GM21737 (cell line): Measurements from ENCODE around the gene DBNL.
A peak's percentile ranks its signal among the peaks of the same experiment; 100 is the strongest.

Source experiments
- ATAC-seq: cut with Tn5 transposase; IDR thresholded peaks from one replicate; pipeline ENCODE4 v1.9.1; 2021; ENCODE audit warnings: mild to moderate bottlenecking, moderate library complexity; ENCODE audit not compliant: unreplicated experiment

DBNL gene

GRCh38 chr7:44060948-44061644, 16.6 kb downstream of the DBNL start:
- no peak for ATAC-seq

- no peak for ATAC-seq
Measured at GRCh38 chr7:44061645-44062179, 17.2 kb downstream of the DBNL start.

- ATAC-seq: no peak
Measured at GRCh38 chr7:44062180-44062902, 17.8 kb downstream of the DBNL start.

GRCh38 chr7:44062903-44063295, 18.4 kb downstream of the DBNL start:
- ATAC-seq: no peak

- no peak for ATAC-seq
Measured at GRCh38 chr7:44063547-44063893, 19.0 kb downstream of the DBNL start.

GRCh38 chr7:44063894-44064651, 19.6 kb downstream of the DBNL start:
- ATAC-seq: no peak

GRCh38 chr7:44064791-44065430, 20.4 kb downstream of the DBNL start:
- ATAC-seq: no peak

GRCh38 chr7:44065431-44066110, 21.1 kb downstream of the DBNL start, which contains the start of gene PGAM2:
TSS of gene PGAM2 (minus strand) at chr7:44065567. CDS start at chr7:44065529, 38 bp downstream.
- no peak for ATAC-seq

GRCh38 chr7:44066111-44066460, 21.6 kb downstream of the DBNL start:
- ATAC-seq: no peak

GRCh38 chr7:44066494-44067063, 22.1 kb downstream of the DBNL start:
- no peak for ATAC-seq

- no peak for ATAC-seq
Measured at GRCh38 chr7:44067064-44067951, 22.8 kb downstream of the DBNL start.

- no peak for ATAC-seq
Measured at GRCh38 chr7:44068054-44068453, 23.6 kb downstream of the DBNL start.

- ATAC-seq: no peak
Measured at GRCh38 chr7:44071726-44072363, 27.3 kb downstream of the DBNL start.

GRCh38 chr7:44072364-44073231, 28.1 kb downstream of the DBNL start:
- no peak for ATAC-seq

GRCh38 chr7:44073664-44074348, 29.3 kb downstream of the DBNL start:
- peak; percentile 42 for ATAC-seq

GRCh38 chr7:44074349-44074695, 29.8 kb downstream of the DBNL start:
- no peak for ATAC-seq
